IPS-18a (cell line): ENCODE measurements around the gene KIR2DL3.
"Not testable (repeated sequence)": the region's sequence is repeated elsewhere in the genome, so short reads cannot be mapped to it uniquely, and the experiment has no call there.

ENCODE experiments used
- H3K27ac ChIP-seq: one replicate; pipeline ENCODE4 v1.5.1; 2013; ENCODE audit warnings: low read length
- H3K27me3 ChIP-seq: one replicate; pipeline ENCODE4 v1.6.1; 2013; ENCODE audit warnings: mild to moderate bottlenecking, low read length; ENCODE audit not compliant: control insufficient read depth, insufficient read depth
- H3K36me3 ChIP-seq: one replicate; pipeline ENCODE4 v1.6.1; 2013; ENCODE audit warnings: low read depth, low read length; ENCODE audit not compliant: control insufficient read depth
- H3K4me1 ChIP-seq: one replicate; pipeline ENCODE4 v1.6.1; 2013; ENCODE audit warnings: low read depth, low read length; ENCODE audit not compliant: control insufficient read depth
- H3K4me3 ChIP-seq: one replicate; pipeline ENCODE4 v1.5.1; 2013; ENCODE audit warnings: low read length
- H3K9ac ChIP-seq: one replicate; pipeline ENCODE4 v1.6.1; 2013; ENCODE audit warnings: mild to moderate bottlenecking, low read length, moderate library complexity
- H3K9me3 ChIP-seq: one replicate; pipeline ENCODE4 v1.6.1; 2013; ENCODE audit warnings: low read depth, low read length; ENCODE audit not compliant: control insufficient read depth

KIR2DL3 gene

DNA sequence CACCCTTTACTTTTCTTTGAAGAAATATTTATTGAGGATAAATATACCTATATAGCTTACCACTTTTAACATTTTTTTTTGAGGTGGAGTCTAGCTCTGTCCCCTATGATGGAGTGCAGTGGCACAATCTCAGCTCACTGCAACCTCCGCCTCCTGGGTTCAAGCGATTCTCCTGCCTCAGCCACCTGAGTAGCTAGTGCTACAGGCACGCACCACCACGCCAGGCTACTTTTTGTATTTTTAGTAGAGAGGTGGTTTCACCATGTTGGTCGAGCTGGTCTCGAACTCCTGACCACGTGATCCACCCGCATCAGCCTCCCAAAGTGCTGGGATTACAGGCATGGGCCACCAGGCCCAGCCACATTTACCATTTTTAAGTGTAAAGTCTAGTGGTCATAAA, 37.5 kb downstream of the KIR2DL3 start:
- H3K27me3 ChIP-seq, H3K36me3 ChIP-seq, H3K4me3 ChIP-seq, H3K27ac ChIP-seq, H3K9me3 ChIP-seq, H3K4me1 ChIP-seq, H3K9ac ChIP-seq: not testable (repeated sequence)

DNA sequence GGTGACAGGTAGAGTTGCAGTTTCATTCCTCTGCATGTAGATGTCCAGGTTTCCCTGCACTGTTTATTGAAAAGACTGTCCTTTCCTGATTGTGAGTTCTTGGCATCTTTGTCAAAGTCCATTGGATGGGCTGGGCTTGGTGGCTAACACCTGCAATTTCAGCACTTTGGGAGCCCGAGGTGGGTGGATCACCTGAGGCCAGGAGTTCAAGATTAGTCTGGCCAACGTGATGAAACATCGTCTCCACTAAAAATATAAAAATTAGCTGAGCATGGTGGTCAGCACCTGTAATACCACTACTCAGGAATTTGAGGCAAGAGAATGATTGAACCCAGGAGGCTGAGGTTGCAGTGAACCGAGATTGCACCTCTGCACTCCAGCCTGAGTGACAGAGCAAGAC, 39.5 kb downstream of the KIR2DL3 start:
- H3K9me3 ChIP-seq, result peaks cover 16% of the 10 kb centered on the region
- not testable (repeated sequence) for H3K9ac ChIP-seq, H3K4me3 ChIP-seq, H3K36me3 ChIP-seq, H3K4me1 ChIP-seq, H3K27ac ChIP-seq, H3K27me3 ChIP-seq

DNA sequence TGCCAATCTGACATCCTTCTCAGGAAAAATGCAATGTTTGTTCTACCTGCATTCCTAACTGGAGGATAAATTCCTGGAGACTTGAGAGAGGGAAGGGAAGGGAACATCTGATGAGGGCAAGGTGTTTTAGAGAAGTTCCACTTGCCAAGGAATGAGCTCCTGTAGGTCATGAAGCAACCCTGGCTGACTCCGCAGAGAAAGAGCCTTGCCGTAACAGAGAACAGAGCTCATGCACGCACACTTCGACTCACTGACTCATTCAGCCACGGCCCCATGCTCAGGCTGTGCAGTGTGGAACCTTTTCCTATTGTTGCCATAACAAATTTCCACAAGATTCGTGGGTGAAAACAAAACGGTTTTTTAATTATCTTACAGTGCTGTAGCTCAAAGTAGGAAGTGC, 40.6 kb downstream of the KIR2DL3 start:
- H3K9me3 ChIP-seq, result peaks cover 13% of the 10 kb centered on the region
- not testable (repeated sequence) for H3K27me3 ChIP-seq, H3K4me3 ChIP-seq, H3K9ac ChIP-seq, H3K4me1 ChIP-seq, H3K36me3 ChIP-seq, H3K27ac ChIP-seq

GRCh38 chr19:54782916-54783315, 44.6 kb downstream of the KIR2DL3 start:
- not testable (repeated sequence) for H3K4me1 ChIP-seq, H3K27me3 ChIP-seq, H3K36me3 ChIP-seq, H3K4me3 ChIP-seq, H3K9ac ChIP-seq, H3K27ac ChIP-seq
- peaks cover 33% of the 10 kb centered on the region for H3K9me3 ChIP-seq

- not testable (repeated sequence) for H3K27me3 ChIP-seq, H3K4me3 ChIP-seq, H3K27ac ChIP-seq, H3K36me3 ChIP-seq, H3K9ac ChIP-seq, H3K4me1 ChIP-seq
- peaks cover 47% of the 10 kb centered on the region for H3K9me3 ChIP-seq
Observed at GRCh38 chr19:54786091-54786723, 47.9 kb downstream of the KIR2DL3 start.

DNA sequence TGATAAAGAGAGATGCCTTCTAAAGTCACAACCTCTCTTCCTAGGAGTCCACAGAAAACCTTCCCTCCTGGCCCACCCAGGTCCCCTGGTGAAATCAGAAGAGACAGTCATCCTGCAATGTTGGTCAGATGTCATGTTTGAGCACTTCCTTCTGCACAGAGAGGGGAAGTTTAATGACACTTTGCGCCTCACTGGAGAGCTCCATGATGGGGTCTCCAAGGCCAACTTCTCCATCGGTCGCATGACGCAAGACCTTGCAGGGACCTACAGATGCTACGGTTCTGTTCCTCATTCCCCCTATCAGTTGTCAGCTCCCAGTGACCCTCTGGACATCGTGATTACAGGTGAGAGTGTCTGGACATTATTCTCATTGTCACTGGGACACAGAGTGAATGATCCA, 49.8 kb downstream of the KIR2DL3 start:
- not testable (repeated sequence) for H3K4me1 ChIP-seq, H3K36me3 ChIP-seq, H3K9ac ChIP-seq, H3K4me3 ChIP-seq, H3K27ac ChIP-seq, H3K27me3 ChIP-seq
- H3K9me3 ChIP-seq, result peaks cover 51% of the 10 kb centered on the region

GRCh38 chr19:54790711-54791110, 52.4 kb downstream of the KIR2DL3 start:
- no peaks in the 10 kb centered on the region for H3K36me3 ChIP-seq
- no peak overlapping the region for H3K9ac ChIP-seq
- H3K4me3 ChIP-seq, result no peak overlapping the region
- no peaks in the 10 kb centered on the region for H3K27me3 ChIP-seq
- H3K27ac ChIP-seq, result no peak overlapping the region
- H3K4me1 ChIP-seq, result no peaks in the 10 kb centered on the region
- peaks cover 55% of the 10 kb centered on the region for H3K9me3 ChIP-seq

GRCh38 chr19:54791476-54791875, 53.2 kb downstream of the KIR2DL3 start:
- no peaks in the 10 kb centered on the region for H3K36me3 ChIP-seq
- no peaks in the 10 kb centered on the region for H3K27me3 ChIP-seq
- H3K9me3 ChIP-seq, result peaks cover 57% of the 10 kb centered on the region
- H3K9ac ChIP-seq, result no peak overlapping the region
- H3K27ac ChIP-seq, result no peak overlapping the region
- H3K4me1 ChIP-seq, result no peaks in the 10 kb centered on the region
- H3K4me3 ChIP-seq, result no peak overlapping the region

GRCh38 chr19:54792814-54793213, 54.5 kb downstream of the KIR2DL3 start:
- H3K9me3 ChIP-seq, result peaks cover 60% of the 10 kb centered on the region
- H3K4me1 ChIP-seq, result no peaks in the 10 kb centered on the region
- H3K27me3 ChIP-seq, result no peaks in the 10 kb centered on the region
- no peak overlapping the region for H3K4me3 ChIP-seq
- H3K36me3 ChIP-seq, result no peaks in the 10 kb centered on the region
- no peak overlapping the region for H3K9ac ChIP-seq
- H3K27ac ChIP-seq, result no peak overlapping the region

GRCh38 chr19:54795758-54796157, 57.4 kb downstream of the KIR2DL3 start:
- no peak overlapping the region for H3K9ac ChIP-seq
- H3K9me3 ChIP-seq, result peaks cover 69% of the 10 kb centered on the region
- no peak overlapping the region for H3K27ac ChIP-seq
- H3K4me1 ChIP-seq, result no peaks in the 10 kb centered on the region
- H3K27me3 ChIP-seq, result no peaks in the 10 kb centered on the region
- H3K36me3 ChIP-seq, result no peaks in the 10 kb centered on the region
- no peak overlapping the region for H3K4me3 ChIP-seq
